Spleen (tissue), 11 donors: Measurements from ENCODE around the gene MRPL51. TPM values are rescaled to one million over a fixed set of nuclear protein-coding genes. Genes with fewer than 3 reads are reported as not detected.
A peak's percentile ranks its signal among the peaks of the same experiment; 100 is the strongest.

Experiments
- DNase-seq: peaks from one replicate; pipeline ENCODE4 v3.0.0-alpha.2; 2020
- H3K27ac ChIP-seq, 8 donors: fragments of 200-600 bp; sonication (generic) in 7 of 8; 1 replicate in 4 of 8; 2 replicates in 4 of 8; pipeline versions ENCODE4 v1.5.0 to v1.8.0; 2016 to 2021; ENCODE audit warnings: inconsistent platforms in 4 of 8, mild to moderate bottlenecking in 4 of 8, moderate library complexity in 1 of 8
- H3K27me3 ChIP-seq, 7 donors: fragments of 200-600 bp; sonication (generic) in 6 of 7; replicated peaks in 1 of 7; 1 replicate in 4 of 7; 2 replicates in 3 of 7; pipeline versions ENCODE4 v1.5.0 to v1.8.0; 2016 to 2021; ENCODE audit warnings: inconsistent platforms in 3 of 7, mild to moderate bottlenecking in 1 of 7
- H3K36me3 ChIP-seq, 6 donors: fragments of 200-600 bp; sonication (generic) in 5 of 6; 1 replicate in 4 of 6; 2 replicates in 2 of 6; pipeline versions ENCODE4 v1.5.0 to v1.8.0; 2016 to 2021; ENCODE audit warnings: inconsistent platforms in 2 of 6
- H3K4me1 ChIP-seq, 6 donors: fragments of 200-600 bp; sonication (generic) in 5 of 6; 1 replicate in 3 of 6; 2 replicates in 3 of 6; pipeline versions ENCODE4 v1.5.0 to v1.8.0; 2016 to 2021; ENCODE audit warnings: inconsistent platforms in 3 of 6
- H3K4me3 ChIP-seq, 8 donors: fragments of 200-600 bp; sonication (generic) in 7 of 8; 1 replicate in 4 of 8; 2 replicates in 4 of 8; pipeline versions ENCODE4 v1.5.0 to v1.8.0; 2016 to 2021; ENCODE audit warnings: inconsistent platforms in 4 of 8, mild to moderate bottlenecking in 4 of 8, moderate library complexity in 2 of 8
- H3K9me3 ChIP-seq, 8 donors: fragments of 200-600 bp; sonication (generic) in 7 of 8; 1 replicate in 4 of 8; 2 replicates in 4 of 8; pipeline versions ENCODE4 v1.5.0 to v1.8.0; 2016 to 2021; ENCODE audit warnings: inconsistent platforms in 4 of 8
- CTCF ChIP-seq, 11 experiments: fragments of 200-600 bp in 7 of 11; fragments of 450-650 bp in 4 of 11; sonication (generic) in 4 of 11; IDR thresholded peaks in 8 of 11; conservative IDR thresholded peaks in 3 of 11; 1 replicate in 7 of 11; 2 replicates in 4 of 11; pipeline versions ENCODE4 v1.4.0 to v1.8.0; 2016 to 2021; ENCODE audit warnings: antibody characterized with exemption in 11 of 11, inconsistent platforms in 4 of 11, mild to moderate bottlenecking in 1 of 11
- POLR2A ChIP-seq, 3 donors: fragments of 450-650 bp; IDR thresholded peaks; one replicate each; pipeline ENCODE4 v1.5.1; 2017; ENCODE audit warnings: antibody characterized with exemption in 3 of 3, mild to moderate bottlenecking in 1 of 3
- POLR2AphosphoS5 ChIP-seq, 3 donors: sonication (generic); formaldehyde crosslinking; IDR thresholded peaks; one replicate each; pipeline ENCODE4 v1.5.1; 2017; ENCODE audit warnings: antibody characterized with exemption in 3 of 3
- WGBS, 5 donors: extraction: QIAGEN DNeasy Blood & Tissue Kit in 3 of 5; methylation state at CpG; one replicate each; pipeline versions ENCODE4 v1.1.5 to v1.1.7; 2013 to 2018; 5-methylcytosine and 5-hydroxymethylcytosine counted together
- intact Hi-C: fragments of 100-400 bp; cut with DNase I; formaldehyde crosslinking; loops from one replicate; pipeline ENCODE4 v1.15.0; 2023; ENCODE audit warnings: low total_unique reads
- polyA plus RNA-seq, 3 donors: library from polyadenylated mRNA; stranded (reverse); fragments of 200-250 nt; gene quantifications; one replicate each; pipeline ENCODE4 v1.2.1, GENCODE V29; 2013
- total RNA-seq, 7 donors: library from RNA; depleted of rRNA in 3 of 7; stranded (reverse); fragments of >200 nt in 3 of 7; fragmentation: NEBNext Ultra II Directional in 4 of 7; extraction: Animal tissue kit (Norgen Biotek cat#: 25700) in 4 of 7; gene quantifications; one replicate each; pipeline versions ENCODE4 v1.1.0 to v1.2.1, GENCODE V29; 2016 to 2021
- donor health status: healthy with polysubstance abuse.
- donor health status: DM: no; HTN: no; CAD: no; lungs with moderate emphysema.
- donor health status: DM: no; HTN: no; CAD: no.
- donor health status: Bipolar disorder and iron deficiency.
- donor health status: healthy.
- donor health status: DM: no; HTN: no; CAD: no.
- donor health status: DM: yes; HTN: yes; CAD: no.

MRPL51 gene
- total and polyA plus RNA-seq, 10 donors = 34.0 to 137 (median 90.9) TPM

GRCh38 chr12:6451348-6452244, 41.5 kb downstream of the MRPL51 start, which contains the start of gene TAPBPL:
Gene TAPBPL, plus strand, starts transcription at chr12:6452042. Its CDS starts 207 bp downstream, at chr12:6452249.
- Histone ChIP-seq H3K27ac (peak within 1 kb of the TSS; percentile 85 to 99 (median 98)), H3K4me1 (peaks cover 19 to 92% (median 54%) of the 10 kb centered on the region in 6 donors), H3K4me3 (peak within 1 kb of the TSS; percentile 49 to 92 (median 74)), H3K9me3 (no peaks in the 10 kb centered on the region), H3K36me3 (peaks cover 0 to 70% (median 25%) of the 10 kb centered on the region in 6 donors), H3K27me3 (no peaks in the 10 kb centered on the region)
- WGBS, 5 donors = 0 to 1% (median 0%) methylated on average over 25 to 27 of the region's 27 CpGs
- TF ChIP-seq CTCF (IDR thresholded peaks at IDR 0.05 in 8 of 11, conservative IDR thresholded peaks at IDR 0.05 in 3 of 11) (peak in 2 of 11 experiments; percentile 4 to 6), POLR2AphosphoS5 (IDR thresholded peaks at IDR 0.05) (peak; percentile 84 to 86 (median 85)), POLR2A (IDR thresholded peaks at IDR 0.05) (peak in 1 of 3 donors; percentile 54)
- intact Hi-C loops = no loop called here
- DNase-seq = peak; percentile 92

- peaks cover 0 to 69% (median 20%) of the 10 kb centered on the region in 6 donors for H3K36me3 ChIP-seq
- H3K27me3 ChIP-seq = no peaks in the 10 kb centered on the region
- peaks cover 19 to 93% (median 55%) of the 10 kb centered on the region in 6 donors for H3K4me1 ChIP-seq
- peak overlapping the region; percentile 85 to 99 (median 98) for H3K27ac ChIP-seq
- intact Hi-C loops = no loop called here
- DNase-seq = peak; percentile 83
- peak overlapping the region; percentile 49 to 92 (median 74) for H3K4me3 ChIP-seq
- WGBS, 5 donors = 12 to 19% (median 17%) methylated on average over 11 of the region's 11 CpGs
- TF ChIP-seq CTCF (IDR thresholded peaks at IDR 0.05 in 8 of 11, conservative IDR thresholded peaks at IDR 0.05 in 3 of 11) = no peak
- no peak for TF ChIP-seq POLR2A (IDR thresholded peaks at IDR 0.05)
- no peaks in the 10 kb centered on the region for H3K9me3 ChIP-seq
Measured at GRCh38 chr12:6450869-6451347, 42.2 kb downstream of the MRPL51 start.

GRCh38 chr12:6450091-6450868, 42.8 kb downstream of the MRPL51 start:
- H3K4me1 ChIP-seq = peaks cover 19 to 98% (median 55%) of the 10 kb centered on the region in 6 donors
- 75 to 88% (median 82%) methylated on average over 16 of the region's 16 CpGs for WGBS, 5 donors
- peak overlapping the region in 6 of 8 donors; percentile 68 to 92 (median 74) for H3K4me3 ChIP-seq
- H3K27me3 ChIP-seq = no peaks in the 10 kb centered on the region
- peak overlapping the region; percentile 85 to 99 (median 98) for H3K27ac ChIP-seq
- intact Hi-C loops = no loop called here
- H3K9me3 ChIP-seq = no peaks in the 10 kb centered on the region
- no peak for DNase-seq
- TF ChIP-seq POLR2AphosphoS5 (IDR thresholded peaks at IDR 0.05) (no peak), CTCF (IDR thresholded peaks at IDR 0.05 in 8 of 11, conservative IDR thresholded peaks at IDR 0.05 in 3 of 11) (no peak), POLR2A (IDR thresholded peaks at IDR 0.05) (no peak)
- peaks cover 0 to 63% (median 18%) of the 10 kb centered on the region in 6 donors for H3K36me3 ChIP-seq
